Duodenal mucosa (tissue), 2 donors: ENCODE measurements around the gene ARHGDIA.

Experiments used
- H3K27ac ChIP-seq: one replicate; pipeline ENCODE4 v1.7.0; 2013; ENCODE audit warnings: low read depth, low read length
- H3K27me3 ChIP-seq, 2 donors: one replicate each; pipeline ENCODE4 v1.7.0; 2013; ENCODE audit warnings: low read length in 2 of 2, control low read depth in 1 of 2; ENCODE audit not compliant: insufficient read depth in 2 of 2, control insufficient read depth in 1 of 2
- H3K36me3 ChIP-seq, 2 donors: one replicate each; pipeline ENCODE4 v1.7.0; 2013; ENCODE audit warnings: low read length in 2 of 2, control low read depth in 1 of 2; ENCODE audit not compliant: insufficient read depth in 2 of 2, control insufficient read depth in 1 of 2
- H3K4me1 ChIP-seq, 2 donors: one replicate each; pipeline ENCODE4 v1.7.0; 2013; ENCODE audit warnings: low read length in 2 of 2, control low read depth in 1 of 2; ENCODE audit not compliant: insufficient read depth in 2 of 2, control insufficient read depth in 1 of 2
- H3K4me3 ChIP-seq, 2 donors: one replicate each; pipeline ENCODE4 v1.7.0; 2013; ENCODE audit warnings: low read length in 2 of 2, low read depth in 1 of 2
- H3K9ac ChIP-seq, 2 donors: one replicate each; pipeline ENCODE4 v1.7.0; 2013; ENCODE audit warnings: low read length in 2 of 2, low read depth in 1 of 2
- H3K9me3 ChIP-seq, 2 donors: one replicate each; pipeline ENCODE4 v1.7.0; 2013; ENCODE audit warnings: low read length in 2 of 2, control low read depth in 1 of 2; ENCODE audit not compliant: control insufficient read depth in 1 of 2

The ARHGDIA gene

GRCh38 chr17:81824595-81824994 is 46.5 kb downstream of the ARHGDIA start:
- Histone ChIP-seq H3K27ac (no peak overlapping the region), H3K36me3 (no peaks in the 10 kb centered on the region), H3K9ac (no peak overlapping the region), H3K4me3 (no peak overlapping the region), H3K4me1 (peaks cover 15 to 17% of the 10 kb centered on the region in 2 donors), H3K27me3 (no peaks in the 10 kb centered on the region), H3K9me3 (no peaks in the 10 kb centered on the region)

GRCh38 chr17:81823820-81824550 is 47.2 kb downstream of the ARHGDIA start:
- Histone ChIP-seq H3K27ac (no peak overlapping the region), H3K9me3 (no peaks in the 10 kb centered on the region), H3K9ac (no peak overlapping the region), H3K36me3 (no peaks in the 10 kb centered on the region), H3K4me3 (no peak overlapping the region), H3K27me3 (peaks cover 0 to 3% of the 10 kb centered on the region in 2 donors), H3K4me1 (peaks cover 15 to 17% of the 10 kb centered on the region in 2 donors)

GRCh38 chr17:81822996-81823819 is 47.9 kb downstream of the ARHGDIA start:
- H3K9me3 ChIP-seq, result no peaks in the 10 kb centered on the region
- peak overlapping the region in 1 of 2 donors; percentile 34 for H3K9ac ChIP-seq
- peaks cover 15 to 17% of the 10 kb centered on the region in 2 donors for H3K4me1 ChIP-seq
- no peaks in the 10 kb centered on the region for H3K36me3 ChIP-seq
- peaks cover 0 to 3% of the 10 kb centered on the region in 2 donors for H3K27me3 ChIP-seq
- no peak overlapping the region for H3K4me3 ChIP-seq
- H3K27ac ChIP-seq, result no peak overlapping the region

- Histone ChIP-seq H3K27me3 (peaks cover 0 to 3% of the 10 kb centered on the region in 2 donors), H3K27ac (peak overlapping the region; percentile 86), H3K9me3 (no peaks in the 10 kb centered on the region), H3K36me3 (no peaks in the 10 kb centered on the region), H3K9ac (peak overlapping the region; percentile 34 to 54), H3K4me3 (no peak overlapping the region), H3K4me1 (peaks cover 15 to 17% of the 10 kb centered on the region in 2 donors)
Measured at GRCh38 chr17:81822312-81822637, 48.9 kb downstream of the ARHGDIA start.

DNA sequence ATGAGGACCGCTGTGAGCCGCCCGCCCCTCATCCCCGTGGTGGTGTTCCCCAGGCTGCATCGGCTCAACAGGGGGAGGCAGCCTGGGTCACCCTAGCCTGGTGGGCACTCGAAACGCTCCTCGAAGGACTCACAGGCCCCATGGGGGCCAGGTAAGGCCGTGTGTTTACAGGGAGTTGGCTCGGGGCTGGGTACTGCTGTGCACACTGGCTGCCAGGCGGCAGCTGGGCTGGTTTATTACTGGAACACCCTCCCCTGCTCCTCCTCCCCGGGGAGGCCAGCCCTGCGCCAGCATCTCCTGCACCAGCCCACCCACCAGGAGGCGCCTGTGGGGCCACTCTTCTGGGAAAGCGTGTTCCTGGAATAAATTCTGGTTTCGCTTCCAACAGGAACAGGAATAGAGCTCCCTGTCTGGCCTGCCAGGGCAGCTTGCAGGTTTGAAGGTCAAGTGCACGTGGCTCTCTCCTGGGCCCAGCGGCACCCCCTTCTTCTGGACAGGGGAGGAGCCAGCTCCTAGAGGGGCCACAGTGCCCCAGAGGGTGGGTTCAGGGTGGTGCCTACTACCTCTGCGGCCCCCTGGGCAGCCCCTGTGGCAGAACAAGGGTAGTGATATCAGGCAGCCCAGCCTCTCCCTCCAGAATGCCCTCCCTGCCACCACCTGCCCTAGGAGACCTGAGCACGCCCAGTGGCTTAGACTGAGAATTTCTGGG is 49.4 kb downstream of the ARHGDIA start:
- H3K27me3 ChIP-seq, result peaks cover 0 to 3% of the 10 kb centered on the region in 2 donors
- H3K4me1 ChIP-seq, result peaks cover 15 to 17% of the 10 kb centered on the region in 2 donors
- H3K9ac ChIP-seq, result peak overlapping the region; percentile 34 to 54
- no peaks in the 10 kb centered on the region for H3K36me3 ChIP-seq
- peak overlapping the region in 1 of 2 donors; percentile 21 for H3K4me3 ChIP-seq
- H3K9me3 ChIP-seq, result no peaks in the 10 kb centered on the region
- peak overlapping the region; percentile 86 for H3K27ac ChIP-seq

GRCh38 chr17:81821147-81821546 is 50.0 kb downstream of the ARHGDIA start:
- peaks cover 0 to 3% of the 10 kb centered on the region in 2 donors for H3K27me3 ChIP-seq
- peak overlapping the region in 1 of 2 donors; percentile 21 for H3K4me3 ChIP-seq
- H3K36me3 ChIP-seq, result no peaks in the 10 kb centered on the region
- H3K9me3 ChIP-seq, result no peaks in the 10 kb centered on the region
- H3K4me1 ChIP-seq, result peaks cover 15 to 17% of the 10 kb centered on the region in 2 donors
- H3K9ac ChIP-seq, result peak overlapping the region; percentile 13 to 54
- H3K27ac ChIP-seq, result peak overlapping the region; percentile 58

DNA sequence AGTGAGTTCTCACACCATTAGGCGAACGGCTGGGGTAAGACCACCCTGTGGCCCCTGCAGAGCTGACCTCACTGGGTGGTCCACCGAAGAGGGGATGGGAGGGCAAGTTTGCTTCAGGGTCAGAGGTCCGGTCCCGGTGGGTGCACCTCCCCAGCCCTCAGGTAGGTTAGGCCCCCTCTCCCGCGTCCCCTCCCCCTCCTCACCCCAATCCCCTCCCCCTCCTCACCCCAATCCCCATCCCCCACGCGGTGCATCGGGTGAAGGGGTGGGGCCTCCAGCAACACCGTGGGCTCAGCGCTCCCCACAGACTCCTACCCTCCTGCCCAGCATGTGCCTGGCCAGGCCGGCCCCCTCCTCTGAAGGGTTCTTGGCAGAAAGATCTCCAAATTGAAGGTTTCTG is 51.4 kb downstream of the ARHGDIA start:
- no peaks in the 10 kb centered on the region for H3K9me3 ChIP-seq
- no peak overlapping the region for H3K4me3 ChIP-seq
- H3K36me3 ChIP-seq, result no peaks in the 10 kb centered on the region
- no peak overlapping the region for H3K27ac ChIP-seq
- H3K9ac ChIP-seq, result no peak overlapping the region
- H3K27me3 ChIP-seq, result peaks cover 0 to 3% of the 10 kb centered on the region in 2 donors
- H3K4me1 ChIP-seq, result peaks cover 22 to 23% of the 10 kb centered on the region in 2 donors

DNA sequence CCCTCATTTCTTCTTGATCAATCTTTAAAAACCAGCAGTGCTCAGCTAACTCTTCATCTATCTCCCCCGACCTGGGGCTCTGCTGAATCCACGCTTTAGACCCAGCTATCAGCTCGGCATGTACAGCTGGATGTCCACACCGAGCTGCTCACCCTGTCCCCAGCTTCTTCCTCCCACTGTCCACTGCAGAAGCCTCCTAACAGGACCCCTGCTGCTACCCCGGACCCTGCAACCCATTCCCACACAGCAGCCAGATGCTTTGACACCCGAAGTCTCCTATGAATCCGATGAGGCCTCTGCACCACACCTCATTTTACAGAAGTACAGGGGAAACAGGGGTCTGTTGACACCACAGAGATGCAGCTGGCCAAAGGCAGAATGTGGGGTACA is 53.4 kb downstream of the ARHGDIA start:
- no peaks in the 10 kb centered on the region for H3K9me3 ChIP-seq
- H3K27ac ChIP-seq, result no peak overlapping the region
- H3K4me3 ChIP-seq, result no peak overlapping the region
- no peaks in the 10 kb centered on the region for H3K36me3 ChIP-seq
- no peak overlapping the region for H3K9ac ChIP-seq
- peaks cover 21 to 22% of the 10 kb centered on the region in 2 donors for H3K4me1 ChIP-seq
- peaks cover 0 to 3% of the 10 kb centered on the region in 2 donors for H3K27me3 ChIP-seq
